ENCODE results near the gene GANC.

GANC gene

DNA sequence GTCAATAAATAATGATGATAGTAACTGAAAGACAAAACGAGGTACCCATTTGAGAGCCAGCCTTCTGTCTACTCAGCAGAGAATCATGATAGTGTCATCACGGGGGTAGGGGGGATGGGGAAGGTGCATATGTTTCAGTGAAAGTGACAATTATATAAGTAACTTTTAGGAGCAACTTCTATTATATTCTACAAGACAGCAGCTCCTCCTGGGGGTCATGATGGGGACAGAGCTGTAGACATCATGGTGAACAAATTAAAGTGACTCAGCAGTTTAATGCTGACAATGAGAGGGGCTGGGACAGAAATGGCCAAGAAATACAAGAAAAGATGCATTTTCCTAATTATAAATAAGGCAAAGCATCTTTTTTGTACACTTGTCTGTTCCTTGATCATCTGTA lies 98.1 kb downstream of the GANC start (continued):
- TF ChIP-seq, protein P1, sequence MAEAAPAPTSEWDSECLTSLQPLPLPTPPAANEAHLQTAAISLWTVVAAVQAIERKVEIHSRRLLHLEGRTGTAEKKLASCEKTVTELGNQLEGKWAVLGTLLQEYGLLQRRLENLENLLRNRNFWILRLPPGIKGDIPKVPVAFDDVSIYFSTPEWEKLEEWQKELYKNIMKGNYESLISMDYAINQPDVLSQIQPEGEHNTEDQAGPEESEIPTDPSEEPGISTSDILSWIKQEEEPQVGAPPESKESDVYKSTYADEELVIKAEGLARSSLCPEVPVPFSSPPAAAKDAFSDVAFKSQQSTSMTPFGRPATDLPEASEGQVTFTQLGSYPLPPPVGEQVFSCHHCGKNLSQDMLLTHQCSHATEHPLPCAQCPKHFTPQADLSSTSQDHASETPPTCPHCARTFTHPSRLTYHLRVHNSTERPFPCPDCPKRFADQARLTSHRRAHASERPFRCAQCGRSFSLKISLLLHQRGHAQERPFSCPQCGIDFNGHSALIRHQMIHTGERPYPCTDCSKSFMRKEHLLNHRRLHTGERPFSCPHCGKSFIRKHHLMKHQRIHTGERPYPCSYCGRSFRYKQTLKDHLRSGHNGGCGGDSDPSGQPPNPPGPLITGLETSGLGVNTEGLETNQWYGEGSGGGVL (tag by site-specific recombination; IDR thresholded peaks at IDR 0.05) = no peak
- TF ChIP-seq SP3 (tag by site-specific recombination; IDR thresholded peaks at IDR 0.05) (no peak), ZNF140 (tag by site-specific recombination; IDR thresholded peaks at IDR 0.05) (no peak)

DNA sequence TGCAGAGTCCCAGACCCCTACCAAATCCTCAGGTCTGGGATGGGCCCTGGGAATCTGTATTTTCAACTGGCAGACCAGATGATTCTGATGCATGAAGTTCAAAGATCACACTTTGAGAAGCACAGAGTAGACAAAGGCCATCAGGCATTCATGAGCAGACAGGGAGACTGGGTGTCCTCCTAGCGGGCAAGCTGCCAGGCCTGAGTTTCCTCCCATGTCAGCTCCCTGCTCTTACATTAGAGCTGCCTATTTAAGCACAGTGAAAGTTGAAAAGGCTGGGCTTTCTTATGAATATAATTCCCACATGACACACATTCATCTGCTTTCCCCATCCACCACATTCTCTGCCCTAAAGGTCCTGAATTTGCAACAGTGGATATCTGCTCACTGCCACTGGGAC lies 100.3 kb downstream of the GANC start:
- TF ChIP-seq BCL11B (tag by site-specific recombination; IDR thresholded peaks at IDR 0.05; ENCODE audit: low read depth) = no peak
- peak; percentile 41; the same call in 1 of the 2 replicates for TF ChIP-seq ZBTB20 (tag by site-specific recombination; IDR thresholded peaks at IDR 0.05)
- CTCF ChIA-PET = no interaction called here
- no peaks in the 10 kb centered on the region for H3K9me3 ChIP-seq (ENCODE audit: control insufficient read depth, insufficient read depth, low read depth, low read length)

DNA sequence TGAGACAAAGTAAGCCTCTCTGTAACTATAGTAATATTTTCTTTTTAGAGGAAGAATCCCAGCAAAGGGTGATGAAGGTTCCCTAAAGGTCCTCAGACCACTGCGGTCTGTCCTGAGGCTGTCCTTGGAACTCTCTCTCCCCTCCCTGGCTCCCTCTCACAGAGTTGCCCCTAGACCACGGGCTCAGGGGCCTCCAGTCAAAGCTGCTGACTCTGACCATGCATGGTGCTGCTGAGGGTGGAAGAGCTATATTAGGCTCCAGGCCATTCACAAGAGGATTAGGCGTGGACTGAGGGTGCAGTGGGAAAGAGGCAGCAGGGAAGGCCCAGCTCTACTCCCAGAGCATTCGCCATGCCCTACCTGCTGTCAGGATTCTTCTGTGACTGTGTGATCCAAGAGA lies 100.9 kb downstream of the GANC start:
- Histone ChIP-seq H3K27ac (ENCODE audit: extremely low read depth, low read depth, low read length) (no peak overlapping the region), H3K4me3 (ENCODE audit: low read depth, low read length) (no peak overlapping the region), H3K9me3 (ENCODE audit: control insufficient read depth, insufficient read depth, low read depth, low read length) (no peaks in the 10 kb centered on the region), H3K4me1 (ENCODE audit: control insufficient read depth, insufficient read depth, low read length) (no peaks in the 10 kb centered on the region), H3K36me3 (ENCODE audit: control insufficient read depth in 2 of 2, insufficient read depth in 1 of 2, low read length in 2 of 2) (no peaks in the 10 kb centered on the region)
- ChIA-PET CTCF (interaction anchor here (1.5 kb wide), 1 partner anchor 9 kb away, joined by 5 read pairs; no protein-coding TSS in a partner anchor), POLR2A (no interaction called here)
- no peak for TF ChIP-seq ZNF350 (tag by site-specific recombination; IDR thresholded peaks at IDR 0.05)
- no peak for TF ChIP-seq ZNF423 (tag by site-specific recombination; IDR thresholded peaks at IDR 0.05)
- TF ChIP-seq ZNF555 (tag by site-specific recombination; conservative IDR thresholded peaks at IDR 0.05) = no peak
- TF ChIP-seq ZNF600 (tag by site-specific recombination; IDR thresholded peaks at IDR 0.05) = no peak
- TF ChIP-seq, protein P2, sequence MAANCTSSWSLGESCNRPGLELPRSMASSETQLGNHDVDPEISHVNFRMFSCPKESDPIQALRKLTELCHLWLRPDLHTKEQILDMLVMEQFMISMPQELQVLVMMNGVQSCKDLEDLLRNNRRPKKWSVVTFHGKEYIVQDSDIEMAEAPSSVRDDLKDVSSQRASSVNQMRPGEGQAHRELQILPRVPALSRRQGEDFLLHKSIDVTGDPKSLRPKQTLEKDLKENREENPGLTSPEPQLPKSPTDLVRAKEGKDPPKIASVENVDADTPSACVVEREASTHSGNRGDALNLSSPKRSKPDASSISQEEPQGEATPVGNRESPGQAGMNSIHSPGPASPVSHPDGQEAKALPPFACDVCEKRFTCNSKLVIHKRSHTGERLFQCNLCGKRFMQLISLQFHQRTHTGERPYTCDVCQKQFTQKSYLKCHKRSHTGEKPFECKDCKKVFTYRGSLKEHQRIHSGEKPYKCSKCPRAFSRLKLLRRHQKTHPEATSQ (tag by site-specific recombination; IDR thresholded peaks at IDR 0.05) = no peak
- TF ChIP-seq KLF7 (tag by site-specific recombination; IDR thresholded peaks at IDR 0.05; ENCODE audit: borderline replicate concordance) = no peak
- TF ChIP-seq ZXDB (tag by site-specific recombination; IDR thresholded peaks at IDR 0.05) = no peak
- TF ChIP-seq ZSCAN30 (tag by site-specific recombination; IDR thresholded peaks at IDR 0.05) = no peak
- TF ChIP-seq, protein P3, sequence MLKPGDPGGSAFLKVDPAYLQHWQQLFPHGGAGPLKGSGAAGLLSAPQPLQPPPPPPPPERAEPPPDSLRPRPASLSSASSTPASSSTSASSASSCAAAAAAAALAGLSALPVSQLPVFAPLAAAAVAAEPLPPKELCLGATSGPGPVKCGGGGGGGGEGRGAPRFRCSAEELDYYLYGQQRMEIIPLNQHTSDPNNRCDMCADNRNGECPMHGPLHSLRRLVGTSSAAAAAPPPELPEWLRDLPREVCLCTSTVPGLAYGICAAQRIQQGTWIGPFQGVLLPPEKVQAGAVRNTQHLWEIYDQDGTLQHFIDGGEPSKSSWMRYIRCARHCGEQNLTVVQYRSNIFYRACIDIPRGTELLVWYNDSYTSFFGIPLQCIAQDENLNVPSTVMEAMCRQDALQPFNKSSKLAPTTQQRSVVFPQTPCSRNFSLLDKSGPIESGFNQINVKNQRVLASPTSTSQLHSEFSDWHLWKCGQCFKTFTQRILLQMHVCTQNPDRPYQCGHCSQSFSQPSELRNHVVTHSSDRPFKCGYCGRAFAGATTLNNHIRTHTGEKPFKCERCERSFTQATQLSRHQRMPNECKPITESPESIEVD (tag by site-specific recombination; IDR thresholded peaks at IDR 0.05) = no peak
- TF ChIP-seq MYNN (tag by site-specific recombination; IDR thresholded peaks at IDR 0.05; ENCODE audit: borderline replicate concordance) = no peak
- TF ChIP-seq ZBTB7A (tag by site-specific recombination; IDR thresholded peaks at IDR 0.05; ENCODE audit: low read depth) = no peak
- no peak for TF ChIP-seq ZNF221 (tag by site-specific recombination; IDR thresholded peaks at IDR 0.05; ENCODE audit: borderline replicate concordance)

More for the DNA sequence above, 100.3 kb downstream of the GANC start:
- H3K36me3 ChIP-seq (ENCODE audit: control insufficient read depth in 2 of 2, insufficient read depth in 1 of 2, low read length in 2 of 2) = no peaks in the 10 kb centered on the region
- no peak overlapping the region for H3K4me3 ChIP-seq (ENCODE audit: low read depth, low read length)
- no peaks in the 10 kb centered on the region for H3K4me1 ChIP-seq (ENCODE audit: control insufficient read depth, insufficient read depth, low read length)
- POLR2A ChIA-PET = no interaction called here
- no peak overlapping the region for H3K27ac ChIP-seq (ENCODE audit: extremely low read depth, low read depth, low read length)
